GM19239 (cell line): ENCODE measurements around the gene SLC6A13.
"Not testable (repeated sequence)": the region's sequence is repeated elsewhere in the genome, so short reads cannot be mapped to it uniquely, and the experiment has no call there.

Experiments used
- DNase-seq: peaks from one replicate; pipeline ENCODE4 v3.0.0; 2011; ENCODE audit warnings: low spot score; ENCODE audit not compliant: insufficient read length
- FAIRE-seq: peaks from 2 replicates; lab custom pipeline; 2011; peaks lifted over from hg19 to GRCh38; lab: Jason Lieb, UNC

SLC6A13 gene

DNA sequence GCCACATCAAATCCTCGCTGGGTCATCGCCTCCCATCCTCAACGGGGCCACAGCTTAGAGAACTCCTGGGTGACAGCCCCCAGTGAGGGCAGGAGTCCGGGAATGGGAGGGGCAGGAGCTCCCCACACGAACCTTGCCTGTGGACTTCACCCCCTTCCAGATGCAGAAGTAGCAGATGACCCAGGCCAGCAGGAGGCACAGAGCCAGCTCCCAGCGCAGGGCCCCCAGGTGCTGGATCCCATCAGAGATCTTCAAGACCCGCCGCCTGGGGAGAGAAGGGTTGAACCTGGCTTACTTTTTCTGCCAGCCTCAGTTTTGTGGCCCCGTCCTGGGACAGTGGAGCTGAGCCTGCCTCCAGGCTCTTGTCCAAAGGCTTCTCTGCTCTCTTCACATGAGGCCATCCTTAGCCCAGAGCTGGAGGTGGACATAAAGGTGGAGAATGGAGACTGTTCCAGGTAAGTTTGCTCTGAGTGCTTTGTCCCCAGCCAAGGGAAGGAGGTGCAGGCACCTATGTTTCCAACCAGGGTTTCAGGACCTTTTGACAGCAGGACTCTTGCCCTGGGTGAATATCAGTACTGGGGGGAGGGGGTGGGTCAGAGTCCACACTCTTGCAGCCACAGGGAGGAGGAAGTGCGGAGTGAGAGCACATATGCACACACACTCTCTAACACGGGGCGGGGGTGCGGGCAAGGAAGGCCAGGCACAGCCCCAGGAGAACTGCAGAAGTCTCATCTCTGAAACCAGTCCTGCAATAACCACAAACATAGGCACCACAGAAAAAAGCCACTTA is 25.4 kb downstream of the SLC6A13 start:
- DNase-seq (no peak), FAIRE-seq (no peak)

DNA sequence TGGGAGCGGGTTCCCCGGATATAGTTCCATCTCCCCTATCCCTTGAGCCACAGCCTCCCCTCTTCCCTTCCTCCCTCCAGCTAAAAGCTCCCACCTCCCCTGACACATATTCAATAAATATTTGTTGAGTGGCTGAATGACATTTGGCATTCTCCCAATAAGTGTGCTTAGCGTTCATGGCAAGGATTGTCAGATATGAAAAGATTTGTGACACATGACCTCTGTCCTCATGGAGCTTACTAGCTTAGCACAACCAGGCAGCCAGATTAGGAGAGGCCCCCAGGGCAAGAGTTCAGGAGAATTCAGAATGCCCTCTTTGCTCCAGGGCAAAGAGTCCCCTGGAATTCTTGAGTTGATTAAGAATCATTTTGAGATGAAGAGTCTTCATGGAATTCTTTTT is 26.2 kb downstream of the SLC6A13 start:
- DNase-seq: no peak
- no peak for FAIRE-seq

GRCh38 chr12:235967-236366 is 26.7 kb downstream of the SLC6A13 start:
- not testable (repeated sequence) for FAIRE-seq, DNase-seq

DNA sequence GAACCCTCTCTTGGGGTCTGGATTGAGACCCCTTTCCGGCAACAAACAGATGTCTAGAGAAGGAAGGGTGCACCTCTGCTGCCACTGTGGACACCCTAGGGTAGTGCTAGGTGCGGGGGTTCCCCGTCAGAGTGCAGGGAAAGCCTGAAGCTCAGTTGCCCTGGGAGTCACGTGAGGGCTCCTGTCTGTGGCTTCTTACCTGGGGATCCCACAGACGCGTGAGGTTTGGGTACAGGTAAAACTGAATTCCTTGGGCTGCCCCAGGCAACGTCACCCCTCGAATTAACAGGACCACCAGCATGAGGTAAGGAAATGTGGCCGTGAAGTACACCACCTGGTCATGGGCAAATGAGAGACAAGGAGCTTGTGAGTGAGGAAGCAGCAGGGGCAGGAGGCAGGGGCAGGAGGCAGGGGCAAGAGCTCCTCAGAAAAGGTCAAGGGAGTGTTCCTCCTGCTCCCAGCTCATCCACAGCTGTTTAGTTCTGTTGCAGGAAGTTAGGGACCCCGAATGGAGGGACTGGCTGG is 27.7 kb downstream of the SLC6A13 start:
- FAIRE-seq (no peak), DNase-seq (no peak)

- FAIRE-seq: no peak
- DNase-seq: no peak
These were observed 28.6 kb downstream of the SLC6A13 start for GRCh38 chr12:234019-234418.

DNA sequence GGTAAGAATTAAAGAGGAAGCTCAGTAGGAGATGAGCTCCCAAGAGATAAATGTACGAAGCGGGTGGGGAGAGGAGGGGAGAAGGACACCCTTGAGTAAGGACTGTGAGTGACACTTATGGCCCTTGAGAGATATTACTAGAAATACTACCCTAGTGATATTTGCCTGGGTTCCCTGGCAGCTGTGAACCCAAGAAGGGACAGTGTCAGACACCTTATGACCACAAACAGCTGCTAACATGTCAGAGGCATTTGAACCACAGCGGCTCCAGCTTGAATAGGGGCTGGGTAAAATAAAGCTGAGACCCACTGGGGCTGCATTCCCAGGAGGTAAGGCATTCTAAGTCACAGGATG is 29.0 kb downstream of the SLC6A13 start:
- FAIRE-seq (no peak), DNase-seq (no peak)

DNA sequence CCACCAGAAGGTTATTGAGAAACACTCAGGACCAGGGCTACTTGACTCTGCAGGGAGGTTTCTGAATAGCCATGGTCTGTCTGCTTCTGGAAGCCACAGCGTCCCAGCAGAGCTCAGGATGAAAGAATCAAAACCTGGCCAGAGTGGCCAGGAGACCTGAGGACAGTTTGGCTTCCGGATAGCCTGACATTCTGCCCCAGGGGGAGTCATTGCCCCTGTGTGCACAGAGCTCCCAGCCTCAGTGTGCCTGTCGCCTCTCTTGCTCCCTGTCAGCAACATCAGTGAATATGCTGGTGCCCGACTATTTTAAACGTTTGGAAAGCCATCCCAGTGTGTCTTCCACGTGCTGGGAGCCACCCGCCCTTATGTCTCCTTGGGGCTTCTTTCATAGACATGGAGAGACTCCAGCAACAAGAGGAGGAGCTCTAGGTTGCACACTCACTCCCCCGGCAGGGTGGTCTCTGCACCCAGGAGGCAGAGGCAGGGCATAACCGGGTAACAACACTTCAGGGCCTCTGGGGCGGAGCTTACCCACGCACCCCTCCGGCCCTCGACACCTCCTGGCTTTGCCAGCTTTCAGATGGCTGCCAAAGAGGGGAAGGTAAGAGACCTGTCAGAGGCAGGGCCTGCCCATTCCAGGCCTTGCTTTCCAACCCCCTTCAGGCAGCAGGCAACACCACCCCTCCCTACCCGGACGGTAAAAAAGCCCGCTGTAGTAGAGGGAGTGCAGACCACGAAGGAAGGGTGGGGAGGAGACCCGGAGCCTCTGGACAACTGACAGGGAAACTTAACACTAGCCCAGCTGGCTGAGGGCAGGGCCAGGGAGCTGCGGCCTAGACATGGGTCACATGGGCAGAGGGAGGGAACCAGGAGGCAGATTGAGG is 29.7 kb downstream of the SLC6A13 start:
- no peak for DNase-seq
- no peak for FAIRE-seq

- FAIRE-seq (no peak), DNase-seq (no peak)
These were observed 31.5 kb downstream of the SLC6A13 start for GRCh38 chr12:230925-231671.

GRCh38 chr12:229441-230191 is 33.0 kb downstream of the SLC6A13 start:
- FAIRE-seq: no peak

GRCh38 chr12:228846-229200 is 33.8 kb downstream of the SLC6A13 start:
- FAIRE-seq (no peak), DNase-seq (no peak)

More at GRCh38 chr12:229441-230191, 33.0 kb downstream of the SLC6A13 start:
- DNase-seq: no peak

DNA sequence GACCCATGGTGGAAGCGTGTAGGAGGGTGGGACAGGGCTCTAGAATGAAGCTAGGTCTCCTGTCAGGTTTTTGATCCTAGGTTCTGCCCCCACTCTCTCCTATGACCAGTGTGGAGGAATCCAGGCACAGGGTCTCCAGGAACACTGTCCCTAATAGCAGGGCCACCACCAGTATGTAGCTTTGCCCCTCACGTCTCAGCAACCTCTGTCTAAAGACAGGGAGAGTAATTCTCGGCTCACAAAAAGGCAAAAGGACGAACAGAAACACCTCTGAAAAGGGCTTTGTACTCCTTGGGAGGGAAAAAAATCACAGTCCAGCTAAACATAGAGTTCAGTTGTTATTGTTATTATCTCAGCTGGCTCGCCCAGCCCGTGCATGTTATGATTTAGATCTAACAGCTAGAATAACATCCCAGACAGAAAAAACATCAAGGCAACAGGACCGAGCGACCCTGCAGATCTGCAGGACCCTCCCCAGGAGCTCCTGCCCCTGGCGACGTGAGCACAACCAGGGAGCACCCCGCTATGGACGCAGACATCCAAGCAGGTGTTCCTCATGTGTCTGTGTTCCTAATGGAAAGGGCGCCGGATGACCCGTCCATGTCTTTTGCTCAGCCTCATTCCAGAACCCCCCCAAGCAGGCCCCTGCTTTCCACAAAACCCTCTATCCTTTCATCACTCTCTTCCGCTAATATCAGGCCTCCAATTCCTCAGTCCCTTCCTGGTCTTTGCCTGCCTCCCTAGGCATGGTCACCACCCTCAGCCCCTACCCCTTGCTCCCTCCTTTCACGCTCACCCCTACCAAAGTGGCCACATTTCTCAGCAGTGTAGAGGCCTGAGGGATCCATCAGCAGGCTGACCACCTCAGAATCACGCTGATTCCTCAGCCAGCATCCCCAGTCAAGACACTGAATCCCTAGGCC is 34.5 kb downstream of the SLC6A13 start:
- FAIRE-seq: no peak
- DNase-seq: no peak

- FAIRE-seq (no peak), DNase-seq (no peak)
These were observed 35.2 kb downstream of the SLC6A13 start for GRCh38 chr12:227286-227915.

GRCh38 chr12:226401-226800 is 36.2 kb downstream of the SLC6A13 start:
- DNase-seq (no peak), FAIRE-seq (no peak)

DNA sequence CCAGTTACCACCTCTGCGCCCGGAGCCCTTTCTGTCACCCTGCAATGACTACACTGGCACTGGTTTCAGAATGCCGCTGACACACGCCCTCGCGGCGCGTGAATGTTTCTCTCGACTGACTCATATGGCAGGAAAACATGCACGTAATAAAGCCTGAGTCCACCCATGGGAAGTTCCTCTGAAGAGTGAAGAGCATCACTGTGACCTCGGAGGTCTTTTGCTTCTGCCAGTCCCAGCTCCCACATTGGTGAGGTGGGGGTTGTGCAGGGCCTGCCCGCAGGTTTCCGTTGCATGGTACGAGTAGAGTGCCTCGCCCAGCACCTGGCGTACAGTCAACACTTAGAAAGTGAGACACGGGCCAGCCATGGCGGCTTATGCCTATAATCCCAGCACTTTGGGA is 37.6 kb downstream of the SLC6A13 start:
- DNase-seq: no peak
- FAIRE-seq: no peak

- no peak for FAIRE-seq
- DNase-seq: no peak
These were observed 38.3 kb downstream of the SLC6A13 start for GRCh38 chr12:224330-224729.

- DNase-seq: no peak
- no peak for FAIRE-seq
These were observed 38.8 kb downstream of the SLC6A13 start for GRCh38 chr12:223841-224240.

GRCh38 chr12:221736-222135 is 40.9 kb downstream of the SLC6A13 start:
- FAIRE-seq: no peak
- DNase-seq: no peak

DNA sequence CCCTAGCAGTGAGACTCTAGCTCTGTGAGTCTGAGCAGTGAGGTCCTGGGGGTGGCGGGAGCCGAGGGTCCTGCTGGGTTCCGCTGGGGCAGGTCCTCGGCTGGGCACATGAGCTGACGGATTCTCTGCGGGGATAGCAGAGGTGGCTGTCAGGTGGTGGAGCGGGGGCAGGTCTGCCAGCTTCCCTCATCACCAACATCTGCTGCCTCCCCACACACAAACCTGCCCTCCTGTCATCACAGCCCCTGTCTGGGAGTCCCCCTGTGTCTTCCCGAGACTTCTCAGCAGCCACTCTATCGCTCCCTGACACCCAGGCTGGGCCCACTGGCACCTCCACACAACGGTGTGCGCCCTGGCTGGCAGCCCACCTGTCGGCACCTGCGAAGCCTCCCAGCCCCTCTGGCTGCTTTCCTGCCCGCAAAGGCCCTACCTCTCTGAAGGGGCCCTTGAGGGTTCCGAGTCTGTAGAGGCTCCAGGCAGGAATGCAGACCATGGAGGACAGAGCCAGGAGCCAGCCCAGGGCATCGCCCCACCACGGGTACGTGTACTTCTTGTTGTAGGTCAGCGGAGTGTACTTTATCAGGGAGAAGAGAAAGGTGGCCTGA is 41.6 kb downstream of the SLC6A13 start:
- FAIRE-seq: no peak

More for the DNA sequence above, 41.6 kb downstream of the SLC6A13 start:
- no peak for DNase-seq
